ENCODE data around the gene GSTM5. TPM values are rescaled to one million over a fixed set of nuclear protein-coding genes. Genes with fewer than 3 reads are reported as not detected.

GSTM5 gene
- polyA plus RNA-seq, 1 donor from 2014 or later = not detected

Other genes with a start within 250 kb of the GSTM5 start
- not detected for gene SYPL2, start 245.7 kb upstream of the GSTM5 start, polyA plus RNA-seq
- 7.3 TPM for gene ATXN7L2, start 228.3 kb upstream of the GSTM5 start, polyA plus RNA-seq
- gene CYB561D1, start 218.2 kb upstream of the GSTM5 start, polyA plus RNA-seq = 8.6 TPM
- 0.88 TPM for gene AMIGO1, start 202.5 kb upstream of the GSTM5 start, polyA plus RNA-seq
- gene GPR61, start 172.4 kb upstream of the GSTM5 start, polyA plus RNA-seq = not detected
- 8.1 TPM for gene GNAI3, start 163.6 kb upstream of the GSTM5 start, polyA plus RNA-seq
- not detected for gene GNAT2, start 92.6 kb upstream of the GSTM5 start, polyA plus RNA-seq
- gene AMPD2, start 92.4 kb upstream of the GSTM5 start, polyA plus RNA-seq = 40.7 TPM
- 22.3 TPM for gene GSTM4, start 56.2 kb upstream of the GSTM5 start, polyA plus RNA-seq
- gene GSTM2, start 44.2 kb upstream of the GSTM5 start, polyA plus RNA-seq = 11.6 TPM
- not detected for gene GSTM1, start 24.4 kb upstream of the GSTM5 start, polyA plus RNA-seq
- gene GSTM3, start 28.8 kb downstream of the GSTM5 start, polyA plus RNA-seq = 4.6 TPM
- not detected for gene EPS8L3, start 51.7 kb downstream of the GSTM5 start, polyA plus RNA-seq
- gene CSF1, start 198.6 kb downstream of the GSTM5 start, polyA plus RNA-seq = 0.18 TPM

Data from IgD-negative memory B cell (primary cell).